Stimulated activated CD4-positive, alpha-beta T cell treated with anti-CD3 and anti-CD28 coated beads, Interleukin-2, amount 100 ng/mL, for 48 hours (primary cell): ENCODE measurements around the gene FLVCR2.
"Not testable (repeated sequence)": the region's sequence is repeated elsewhere in the genome, so short reads cannot be mapped to it uniquely, and the experiment has no call there.

Experiments
- DNase-seq, 2 donors: peaks; one replicate each; pipeline ENCODE4 v3.0.0-alpha.2; 2020

Gene FLVCR2

GRCh38 chr14:75673345-75674035, 95.1 kb downstream of the FLVCR2 start:
- no peak for DNase-seq

- DNase-seq, result no peak
Observed at GRCh38 chr14:75675265-75675960, 97.0 kb downstream of the FLVCR2 start.

GRCh38 chr14:75685910-75686309, 107.5 kb downstream of the FLVCR2 start:
- DNase-seq, result no peak

GRCh38 chr14:75689012-75689411, 110.6 kb downstream of the FLVCR2 start:
- no peak for DNase-seq

GRCh38 chr14:75690010-75690409, 111.6 kb downstream of the FLVCR2 start:
- no peak for DNase-seq

GRCh38 chr14:75695025-75695424, 116.6 kb downstream of the FLVCR2 start:
- DNase-seq, result not testable (repeated sequence)

- no peak for DNase-seq
Observed at GRCh38 chr14:75697386-75697785, 119.0 kb downstream of the FLVCR2 start.
